ENCODE measurements around the gene CDK19. TPM values are rescaled to one million over a fixed set of nuclear protein-coding genes. Genes with fewer than 3 reads are reported as not detected.

CDK19 gene
- total RNA-seq, 1 experiment from 2014 or later, result 7.0 TPM

- no peak overlapping the region for H3K27ac Mint-ChIP-seq
Measured at GRCh38 chr6:110573136-110573535, 242.1 kb downstream of the CDK19 start.

More at GRCh38 chr6:110573136-110573535, 242.1 kb downstream of the CDK19 start:
- Histone ChIP-seq H2BK120ac (ENCODE audit: low read depth, low read length, poor library complexity, severe bottlenecking) (no peak overlapping the region), H3K4me1 (ENCODE audit: insufficient read depth, low read length) (no peaks in the 10 kb centered on the region), H3K23ac (ENCODE audit: insufficient read length, low read depth, low read length) (no peak overlapping the region), H3K14ac (ENCODE audit: insufficient read depth, low read length) (no peak overlapping the region), H2AK5ac (ENCODE audit: insufficient read length, low read length) (no peak overlapping the region), H3T11ph (ENCODE audit: low read length) (no peak overlapping the region), H4K91ac (ENCODE audit: insufficient read length, low read depth, low read length) (no peak overlapping the region), H4K5ac (ENCODE audit: insufficient read length, low read depth, low read length) (no peak overlapping the region), H3K18ac (ENCODE audit: insufficient read length, low read depth, low read length) (no peak overlapping the region), H3K4me2 (ENCODE audit: insufficient read depth, insufficient read length, low read length) (no peak overlapping the region), H3K27me3 (ENCODE audit: insufficient read depth, low read length) (no peaks in the 10 kb centered on the region), H2AFZ (ENCODE audit: low read length) (no peak overlapping the region), H3K56ac (ENCODE audit: insufficient read length, low read depth, low read length) (no peak overlapping the region), H3K4ac (ENCODE audit: low read depth, low read length) (no peak overlapping the region), H3K27ac (ENCODE audit: insufficient read length, low read depth, low read length) (no peak overlapping the region), H3K79me2 (ENCODE audit: insufficient read depth, low read length) (no peaks in the 10 kb centered on the region), H4K8ac (replicated peaks; ENCODE audit: insufficient read length, low read depth, low read length) (no peak overlapping the region), H3K9me3 (ENCODE audit: control insufficient read depth, low read depth, low read length) (no peaks in the 10 kb centered on the region), H4K20me1 (ENCODE audit: control insufficient read depth, insufficient read depth, insufficient read length) (no peaks in the 10 kb centered on the region), H3K9ac (ENCODE audit: extremely low read depth, insufficient read length, low read length) (no peak overlapping the region), H3K23me2 (ENCODE audit: insufficient read length, low read depth, low read length, poor library complexity, severe bottlenecking) (no peaks in the 10 kb centered on the region), H2BK12ac (ENCODE audit: insufficient read length, low read depth, low read length) (no peak overlapping the region), H2BK20ac (ENCODE audit: low read depth, low read length, poor library complexity, severe bottlenecking) (no peak overlapping the region), H2BK5ac (ENCODE audit: insufficient read length, low read length) (no peak overlapping the region), H2BK15ac (ENCODE audit: low read depth, low read length) (no peak overlapping the region), H3K79me1 (ENCODE audit: insufficient read depth, low read depth, low read length, poor library complexity, severe bottlenecking) (no peaks in the 10 kb centered on the region)
- Mint-ChIP-seq H3K36me3 (ENCODE audit: insufficient read depth in 1 of 3, low read depth in 3 of 3) (no peaks in the 10 kb centered on the region), H3K9me3 (peaks cover 0 to 2% of the 10 kb centered on the region in 2 experiments; a peak in 1 of 5 replicates), H3K4me3 (no peak overlapping the region), H3K27me3 (ENCODE audit: low read depth) (no peaks in the 10 kb centered on the region), H3K4me1 (peaks cover 0 to 3% of the 10 kb centered on the region in 2 experiments; a peak in 2 of 4 replicates)
- DNase-seq, result no peak
- TF ChIP-seq, protein P1, sequence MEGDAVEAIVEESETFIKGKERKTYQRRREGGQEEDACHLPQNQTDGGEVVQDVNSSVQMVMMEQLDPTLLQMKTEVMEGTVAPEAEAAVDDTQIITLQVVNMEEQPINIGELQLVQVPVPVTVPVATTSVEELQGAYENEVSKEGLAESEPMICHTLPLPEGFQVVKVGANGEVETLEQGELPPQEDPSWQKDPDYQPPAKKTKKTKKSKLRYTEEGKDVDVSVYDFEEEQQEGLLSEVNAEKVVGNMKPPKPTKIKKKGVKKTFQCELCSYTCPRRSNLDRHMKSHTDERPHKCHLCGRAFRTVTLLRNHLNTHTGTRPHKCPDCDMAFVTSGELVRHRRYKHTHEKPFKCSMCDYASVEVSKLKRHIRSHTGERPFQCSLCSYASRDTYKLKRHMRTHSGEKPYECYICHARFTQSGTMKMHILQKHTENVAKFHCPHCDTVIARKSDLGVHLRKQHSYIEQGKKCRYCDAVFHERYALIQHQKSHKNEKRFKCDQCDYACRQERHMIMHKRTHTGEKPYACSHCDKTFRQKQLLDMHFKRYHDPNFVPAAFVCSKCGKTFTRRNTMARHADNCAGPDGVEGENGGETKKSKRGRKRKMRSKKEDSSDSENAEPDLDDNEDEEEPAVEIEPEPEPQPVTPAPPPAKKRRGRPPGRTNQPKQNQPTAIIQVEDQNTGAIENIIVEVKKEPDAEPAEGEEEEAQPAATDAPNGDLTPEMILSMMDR (conservative IDR thresholded peaks at IDR 0.05), result no peak

All from H9 (cell line).